Stimulated activated naive CD8-positive, alpha-beta T cell treated with anti-CD3 and anti-CD28 coated beads, Interleukin-15, Interleukin-2, amounts not matched to agents 100 U/mL and 50 U/mL, for 24 hours (primary cell): ENCODE results near the gene ZNF850.
"Not testable (repeated sequence)": the region's sequence is repeated elsewhere in the genome, so short reads cannot be mapped to it uniquely, and the experiment has no call there.

Experiments
- ATAC-seq: fragments of 150-1000 bp; cut with Tn5 transposase; one replicate; pipeline ENCODE4 v1.10.0; 2021
- DNase-seq: peaks from one replicate; pipeline ENCODE4 v3.0.0; 2021

Gene ZNF850

GRCh38 chr19:36772311-36773222, at the start of gene ZNF850:
Gene ZNF850, minus strand, starts transcription at chr19:36772807. Its CDS starts 10,201 bp downstream, at chr19:36762606.
- peak; percentile 93 for DNase-seq
- ATAC-seq = peak; percentile 94

GRCh38 chr19:36821758-36822157, 49.2 kb upstream of the ZNF850 start:
- no peak for DNase-seq
- ATAC-seq = no peak

- DNase-seq = no peak
- ATAC-seq = no peak
These were observed 46.6 kb upstream of the ZNF850 start for GRCh38 chr19:36819130-36819630.

GRCh38 chr19:36807029-36807428, 34.4 kb upstream of the ZNF850 start:
- no peak for DNase-seq

GRCh38 chr19:36805364-36805763, 32.8 kb upstream of the ZNF850 start:
- no peak for DNase-seq
- ATAC-seq = no peak

More at GRCh38 chr19:36807029-36807428, 34.4 kb upstream of the ZNF850 start:
- no peak for ATAC-seq

GRCh38 chr19:36797786-36798108, 25.1 kb upstream of the ZNF850 start:
- no peak for DNase-seq
- ATAC-seq = no peak

- no peak for DNase-seq
- ATAC-seq = no peak
These were observed 24.0 kb upstream of the ZNF850 start for GRCh38 chr19:36796714-36796992.

GRCh38 chr19:36791420-36792141, 19.0 kb upstream of the ZNF850 start:
- not testable (repeated sequence) for ATAC-seq, DNase-seq

GRCh38 chr19:36775768-36776167, 3.2 kb upstream of the ZNF850 start:
- ATAC-seq (no peak), DNase-seq (no peak)

GRCh38 chr19:36773223-36773579, 594 bp upstream of the ZNF850 start:
- peak; percentile 9 for ATAC-seq

GRCh38 chr19:36771261-36772231, 1.1 kb downstream of the ZNF850 start:
- DNase-seq = peak; percentile 56
- peak; percentile 30 for ATAC-seq

More at GRCh38 chr19:36773223-36773579, 594 bp upstream of the ZNF850 start:
- DNase-seq = no peak

GRCh38 chr19:36750066-36750691, 22.4 kb downstream of the ZNF850 start:
- no peak for ATAC-seq
- DNase-seq = no peak

GRCh38 chr19:36749613-36750012, 23.0 kb downstream of the ZNF850 start:
- not testable (repeated sequence) for DNase-seq, ATAC-seq

GRCh38 chr19:36748431-36749275, 24.0 kb downstream of the ZNF850 start:
- ATAC-seq = no peak
- no peak for DNase-seq

- no peak for ATAC-seq
- no peak for DNase-seq
These were observed 24.9 kb downstream of the ZNF850 start for GRCh38 chr19:36747750-36748149.

- ATAC-seq (no peak), DNase-seq (no peak)
These were observed 26.7 kb downstream of the ZNF850 start for GRCh38 chr19:36745870-36746269.

- ATAC-seq, DNase-seq: not testable (repeated sequence)
These were observed 36.4 kb downstream of the ZNF850 start for GRCh38 chr19:36736166-36736565.

- no peak for ATAC-seq
- no peak for DNase-seq
These were observed 52.7 kb downstream of the ZNF850 start for GRCh38 chr19:36719687-36720556.

- DNase-seq = no peak
- ATAC-seq = no peak
These were observed 63.2 kb downstream of the ZNF850 start for GRCh38 chr19:36709423-36709822.

GRCh38 chr19:36707134-36707533, 65.5 kb downstream of the ZNF850 start:
- ATAC-seq (no peak), DNase-seq (no peak)
